Limb (tissue), 2 donors: ENCODE measurements around the gene UST.
"Not testable (repeated sequence)": the region's sequence is repeated elsewhere in the genome, so short reads cannot be mapped to it uniquely, and the experiment has no call there.

ENCODE experiments used
- DNase-seq, 2 donors: peaks; one replicate each; pipeline ENCODE4 v3.0.0-alpha.2; 2016; ENCODE audit errors: extremely low spot score in 2 of 2

The UST gene

GRCh38 chr6:148835920-148836441 lies 89.2 kb downstream of the UST start:
- DNase-seq: peak in 1 of 2 donors; percentile 61

- DNase-seq: no peak
These were observed 89.9 kb downstream of the UST start for GRCh38 chr6:148836751-148837150.

DNA sequence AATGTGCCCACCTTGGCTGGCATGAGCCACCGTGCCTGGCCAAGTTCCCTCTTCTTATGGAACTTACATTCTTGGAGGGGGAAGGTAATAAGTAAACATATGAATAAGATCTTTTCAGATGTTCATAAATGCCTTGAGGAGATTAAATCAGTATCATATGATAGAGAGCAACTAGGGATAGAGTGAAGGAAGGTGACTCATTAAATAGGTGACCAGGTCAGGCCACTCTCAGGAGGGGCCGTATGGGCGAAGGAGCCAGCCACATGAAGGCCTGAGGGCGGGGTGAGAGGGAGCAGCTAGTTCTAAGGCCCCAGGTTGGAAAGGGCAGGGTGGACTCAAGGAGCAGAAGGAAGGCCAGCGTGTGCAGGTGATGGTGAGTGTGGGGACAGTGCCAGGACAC lies 91.1 kb downstream of the UST start:
- no peak for DNase-seq

DNA sequence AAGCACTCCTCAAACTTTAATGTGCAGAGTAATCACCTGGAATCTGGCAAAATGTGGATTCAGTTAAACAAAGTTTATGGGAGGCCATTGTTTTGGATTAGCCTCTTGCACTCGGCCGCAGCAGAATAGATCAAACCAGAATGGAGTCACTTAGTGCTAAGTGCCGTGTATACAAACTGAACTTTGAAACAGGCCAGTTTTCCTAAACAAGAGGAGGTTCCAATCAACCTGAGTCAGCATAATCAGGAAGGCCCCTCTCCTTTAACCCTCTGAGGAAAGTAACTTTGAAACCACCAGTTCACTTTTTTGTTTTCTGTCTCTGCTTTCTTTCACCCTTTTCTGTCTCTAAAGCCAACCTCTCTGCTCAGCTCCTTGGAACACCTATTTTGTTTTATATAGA lies 92.2 kb downstream of the UST start:
- no peak for DNase-seq

- DNase-seq: no peak
These were observed 93.4 kb downstream of the UST start for GRCh38 chr6:148840256-148840655.

DNA sequence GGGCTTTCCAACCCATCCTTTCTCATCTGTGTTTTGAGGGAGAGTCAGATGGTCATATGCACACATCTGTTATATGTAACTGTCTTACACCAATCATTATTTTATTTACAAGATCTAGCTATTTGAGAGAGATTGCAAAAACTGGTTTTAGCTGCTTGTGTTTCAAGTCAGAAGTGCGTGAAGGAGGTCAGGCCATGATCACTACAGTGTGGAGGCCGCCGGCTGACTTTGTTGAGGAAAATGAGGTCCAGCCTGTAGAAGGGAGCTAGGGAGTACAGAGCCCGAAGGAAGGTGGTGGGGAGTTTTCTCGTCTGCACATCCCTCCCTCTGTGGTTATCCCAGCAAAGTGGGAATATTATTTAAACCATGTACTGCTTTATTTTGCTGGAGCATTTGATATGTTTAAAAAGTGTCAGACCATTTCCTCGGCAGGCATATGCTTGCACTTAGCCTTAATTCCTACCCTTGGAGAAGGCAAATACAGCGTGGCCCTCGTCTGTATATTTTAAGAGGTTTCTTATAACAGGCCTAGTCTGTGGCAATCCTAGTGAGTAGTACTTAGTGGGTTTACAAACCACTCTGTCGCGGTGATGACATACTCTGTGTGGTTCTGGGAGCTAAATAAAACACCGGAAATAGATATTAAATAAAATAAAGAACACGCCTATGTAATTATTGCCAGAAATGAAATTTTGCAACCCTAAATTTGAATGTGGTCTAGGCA lies 95.6 kb downstream of the UST start:
- DNase-seq: no peak

DNA sequence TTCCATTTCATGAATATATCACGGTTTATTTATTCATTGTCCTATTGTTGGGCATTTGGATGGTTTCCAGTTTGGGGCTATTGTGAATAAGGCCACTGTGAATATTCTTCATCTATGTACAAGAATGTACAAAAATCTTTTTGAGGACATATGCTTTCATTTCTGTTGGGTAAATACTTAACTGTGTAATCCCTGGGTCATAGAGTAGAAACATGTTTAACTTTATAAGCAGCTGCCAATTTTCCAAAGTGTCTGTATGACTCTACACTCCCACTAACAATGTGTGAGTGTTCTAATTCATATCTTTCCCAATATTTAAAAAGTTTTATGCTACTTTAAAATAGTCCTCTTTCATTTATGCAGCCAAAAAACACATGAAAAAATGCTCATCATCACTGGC lies 98.6 kb downstream of the UST start:
- DNase-seq: no peak

DNA sequence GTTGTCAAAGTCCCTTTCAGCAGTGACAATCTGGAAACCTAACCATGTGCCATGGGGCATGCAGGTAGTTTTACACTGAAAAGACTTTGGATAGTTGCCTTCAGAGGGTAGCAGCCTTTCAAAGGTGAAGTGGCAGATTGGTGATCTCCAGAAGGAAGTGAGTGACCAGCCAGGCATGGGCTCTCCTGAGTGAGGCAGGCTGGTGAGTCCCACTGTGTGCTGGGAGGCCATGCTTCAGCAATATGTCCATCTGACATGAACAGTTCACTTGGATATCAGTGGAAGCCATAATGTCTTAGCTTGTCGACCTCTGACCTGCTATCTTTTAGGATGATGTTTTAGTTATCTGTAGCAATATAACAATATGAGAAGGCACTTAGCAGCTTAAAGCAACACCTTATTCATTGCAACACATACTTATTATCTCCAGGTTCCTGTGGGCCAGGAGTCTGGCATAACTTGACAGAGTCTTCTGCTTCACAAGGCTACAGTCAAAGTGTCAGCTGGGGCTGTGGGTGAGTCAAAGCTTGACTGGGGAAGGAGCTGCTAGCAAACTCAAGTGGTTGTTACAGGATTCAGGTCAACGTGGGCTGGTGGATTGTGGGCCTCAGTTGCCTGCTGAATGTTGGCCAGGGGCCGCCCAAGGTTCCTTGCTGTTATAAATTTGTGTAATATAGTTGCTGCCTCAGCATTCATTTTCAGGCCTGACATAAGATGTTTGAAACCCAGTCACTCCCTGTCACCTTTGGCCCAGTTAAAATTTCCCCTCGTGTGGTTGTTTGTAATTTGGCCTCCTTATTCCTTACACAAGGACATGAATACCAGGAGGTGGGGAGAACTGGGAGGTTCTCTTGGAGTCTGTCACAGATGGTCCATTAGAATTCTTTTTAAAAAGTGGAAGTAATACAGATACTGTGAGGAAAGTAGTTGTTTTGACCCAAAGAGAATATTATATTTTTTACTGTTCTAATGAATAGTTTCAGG lies 100.2 kb downstream of the UST start:
- no peak for DNase-seq

DNA sequence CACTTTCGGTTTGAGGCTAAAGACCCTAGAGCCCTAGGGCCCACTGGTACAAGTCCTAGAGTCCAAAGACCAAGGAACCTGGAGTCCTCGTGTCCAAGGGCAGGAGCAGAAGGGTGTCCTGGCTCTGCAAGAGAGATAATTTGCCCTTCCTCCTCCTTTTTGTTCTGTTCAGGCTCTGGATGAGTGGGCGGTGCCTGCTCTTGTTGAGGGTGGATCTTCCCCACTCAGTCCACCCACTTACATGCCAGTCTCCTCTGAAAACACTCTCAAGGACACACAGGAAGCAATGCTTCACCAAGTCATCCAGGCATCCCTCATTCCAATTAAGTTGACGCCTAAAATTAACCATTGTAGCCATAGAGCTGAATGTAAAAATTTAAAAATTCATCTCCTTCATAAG lies 102.1 kb downstream of the UST start:
- DNase-seq: no peak

DNA sequence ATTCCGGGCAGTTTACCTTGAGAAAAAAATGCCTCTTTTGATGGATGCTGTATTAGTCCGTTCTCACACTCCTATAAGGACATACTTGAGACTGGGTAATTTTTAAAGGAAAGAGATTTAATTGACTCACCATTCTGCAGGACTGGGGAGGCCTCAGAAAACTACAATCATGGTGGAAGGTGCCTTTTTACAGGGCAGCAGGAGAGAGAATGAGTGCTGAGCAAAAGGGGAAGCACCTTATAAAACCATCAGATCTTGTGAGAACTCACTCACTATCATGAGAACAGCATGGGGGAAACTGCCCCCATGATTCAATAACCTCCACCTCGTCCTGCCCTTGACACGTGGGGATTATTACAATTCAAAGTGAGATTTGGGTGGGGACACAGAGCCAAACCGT lies 102.6 kb downstream of the UST start:
- DNase-seq: not testable (repeated sequence)

- no peak for DNase-seq
These were observed 104.1 kb downstream of the UST start for GRCh38 chr6:148850964-148851363.

GRCh38 chr6:148851683-148852556 lies 105.1 kb downstream of the UST start:
- DNase-seq: no peak

GRCh38 chr6:148852688-148853087 lies 105.9 kb downstream of the UST start:
- no peak for DNase-seq

- DNase-seq: not testable (repeated sequence)
These were observed 106.3 kb downstream of the UST start for GRCh38 chr6:148853113-148853512.

DNA sequence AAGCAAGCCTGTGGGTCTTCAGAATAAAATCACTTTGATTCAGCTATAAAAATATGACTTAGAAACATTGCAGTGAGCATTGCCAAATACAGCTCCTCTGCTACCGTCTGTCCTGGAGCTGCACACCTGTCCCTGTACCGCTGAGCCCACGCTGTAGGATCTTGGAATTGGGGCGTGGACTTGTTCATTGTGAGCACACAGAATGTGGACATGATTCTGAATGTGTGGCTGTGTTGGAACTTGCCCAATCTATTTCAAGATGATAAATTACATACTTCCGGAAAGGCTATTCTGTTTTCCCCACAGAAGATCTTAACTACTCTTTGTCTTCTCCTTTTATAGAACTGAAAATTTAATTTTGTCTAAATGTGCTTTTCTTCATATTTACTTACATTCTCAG lies 107.3 kb downstream of the UST start:
- no peak for DNase-seq

DNA sequence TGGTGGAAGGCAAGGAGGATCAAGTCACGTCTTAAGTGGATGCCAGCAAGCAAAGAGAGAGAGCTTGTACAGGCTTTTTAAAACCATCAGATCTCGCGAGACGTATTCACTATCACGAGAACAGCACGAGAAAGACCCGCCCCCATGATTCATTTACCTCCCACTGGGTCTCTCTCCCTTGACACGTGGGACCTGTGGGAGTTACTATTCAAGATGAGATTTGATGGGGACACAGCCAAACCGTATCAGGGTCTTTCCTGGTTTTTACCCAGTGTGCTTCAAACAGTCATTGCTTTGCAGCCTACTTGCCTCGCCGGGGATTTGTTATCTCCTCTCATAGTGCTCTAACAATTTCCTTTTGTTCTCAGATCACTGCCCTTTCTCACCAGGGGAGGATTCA lies 108.2 kb downstream of the UST start:
- no peak for DNase-seq

DNA sequence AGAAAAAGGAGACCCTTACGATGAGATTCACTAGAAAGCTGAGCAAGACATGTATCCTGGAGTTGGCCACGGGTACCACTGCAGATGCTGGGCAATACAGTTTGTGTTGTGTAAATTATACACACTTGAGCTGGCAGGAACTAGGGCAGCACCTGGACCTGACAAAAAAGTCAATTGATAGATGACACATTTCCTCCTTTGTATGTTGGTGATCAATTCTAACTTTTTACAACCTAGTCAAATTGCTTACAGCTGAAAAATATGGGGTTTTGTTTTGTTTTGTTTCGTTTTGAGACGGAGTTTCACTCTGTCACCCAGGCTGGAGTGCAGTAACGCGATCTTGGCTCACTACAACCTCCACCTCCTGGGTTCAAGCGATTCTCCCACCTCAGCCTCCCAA lies 108.9 kb downstream of the UST start:
- no peak for DNase-seq

DNA sequence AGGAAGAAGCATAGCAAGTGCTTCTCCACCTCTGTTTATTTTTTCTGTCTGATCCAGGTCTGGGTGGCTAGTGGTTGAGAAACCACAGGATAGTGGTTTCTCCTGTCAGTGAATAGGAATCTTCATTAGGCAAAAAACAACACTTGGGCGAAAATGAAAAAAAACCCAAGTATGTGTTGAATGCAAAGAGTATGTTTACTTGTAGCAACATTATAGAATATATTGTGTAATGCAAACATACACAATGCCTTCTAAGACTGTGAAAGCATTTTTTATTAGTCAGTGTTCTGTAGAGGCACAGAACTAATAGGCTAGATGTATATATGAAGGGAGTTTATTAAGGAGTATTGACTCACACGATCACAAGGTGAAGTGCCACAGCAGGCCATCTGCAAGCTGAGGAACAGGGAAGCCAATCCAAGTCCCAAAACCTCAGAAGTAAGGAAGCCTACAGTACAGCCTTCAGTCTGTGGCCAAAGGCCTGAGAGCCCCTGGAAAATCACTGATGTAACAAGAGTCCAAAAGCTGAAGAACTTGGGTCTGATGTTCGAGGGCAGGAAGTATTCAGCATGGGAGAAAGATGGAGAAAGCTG lies 111.1 kb downstream of the UST start:
- no peak for DNase-seq

GRCh38 chr6:148864132-148864531 lies 117.3 kb downstream of the UST start:
- DNase-seq: not testable (repeated sequence)

GRCh38 chr6:148864941-148865340 lies 118.1 kb downstream of the UST start:
- DNase-seq: no peak

DNA sequence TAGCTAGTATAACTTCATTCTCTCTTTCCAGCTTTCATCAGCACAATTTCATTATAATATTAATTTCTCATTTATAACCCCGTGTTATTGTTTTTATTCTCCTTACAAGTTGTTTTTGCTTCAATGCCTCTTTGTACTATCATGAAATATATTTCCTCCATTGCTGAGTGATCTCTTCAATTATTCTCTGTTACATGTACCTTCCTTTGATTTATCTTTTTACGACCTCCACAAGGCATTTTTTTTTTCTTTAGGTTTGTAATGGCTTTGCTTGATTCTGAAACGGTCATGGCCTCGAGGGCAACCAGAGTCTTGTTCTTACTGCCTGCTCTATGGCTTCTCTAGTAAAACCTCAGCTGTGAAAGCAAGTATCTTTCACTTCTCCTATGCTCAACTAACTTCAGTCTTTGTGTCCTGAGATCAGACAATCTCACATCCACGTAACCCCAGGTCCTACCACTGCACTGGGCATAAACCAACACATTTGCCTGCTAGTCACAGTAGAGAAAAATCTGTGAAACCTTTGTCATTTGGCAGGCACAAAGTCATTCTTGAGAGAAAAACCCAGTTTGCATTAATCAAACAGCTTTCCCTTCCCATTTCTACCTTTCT lies 119.9 kb downstream of the UST start:
- no peak for DNase-seq
